HEK293 (cell line): Measurements from ENCODE around the gene TIGD1.

ENCODE experiments used
- CTCF ChIA-PET: fragments of 350-600 bp; formaldehyde crosslinking; extraction: SDS; loops from one replicate; lab custom pipeline; 2021; ENCODE audit warnings: antibody characterized with exemption; lab: Yijun Ruan, JAX
- POLR2A ChIA-PET: fragments of 300-600 bp; formaldehyde crosslinking; extraction: SDS; loops from one replicate; lab custom pipeline; 2020; ENCODE audit warnings: antibody characterized with exemption, inconsistent platforms; lab: Yijun Ruan, JAX
- H3K27ac ChIP-seq: fragments of 200-500 bp; sonication (Bioruptor generic); 2 replicates; pipeline ENCODE4 v1.5.1; 2014; ENCODE audit warnings: low read depth, low read length, control low read depth, inconsistent platforms; ENCODE audit errors: extremely low read depth
- H3K36me3 ChIP-seq, 2 experiments: fragments of 200-500 bp in 1 of 2; sonication (Bioruptor generic) in 1 of 2; 1 replicate in 1 of 2; 2 replicates in 1 of 2; pipeline ENCODE4 v1.5.1; 2014 to 2017; ENCODE audit warnings: inconsistent platforms in 2 of 2, low read length in 2 of 2; ENCODE audit not compliant: control insufficient read depth in 2 of 2, insufficient read depth in 1 of 2
- H3K4me1 ChIP-seq: fragments of 200-500 bp; sonication (Bioruptor generic); 2 replicates; pipeline ENCODE4 v1.5.1; 2014; ENCODE audit warnings: mild to moderate bottlenecking, low read length, inconsistent platforms; ENCODE audit not compliant: control insufficient read depth, insufficient read depth
- H3K4me3 ChIP-seq: 2 replicates; pipeline ENCODE4 v1.5.1; 2011; ENCODE audit warnings: low read depth, mild to moderate bottlenecking, control low read depth, low read length, moderate library complexity
- H3K9me3 ChIP-seq: fragments of 200-500 bp; sonication (Bioruptor generic); 2 replicates; pipeline ENCODE4 v1.5.1; 2014; ENCODE audit warnings: low read depth, low read length, inconsistent platforms; ENCODE audit not compliant: control insufficient read depth, insufficient read depth
- BCL11B ChIP-seq: fragments of 450-650 bp; formaldehyde crosslinking; IDR thresholded peaks from 2 replicates; pipeline ENCODE4 v1.5.1; 2016; ENCODE audit warnings: low read depth, missing biosample characterization, missing genetic modification characterization
- EGR2 ChIP-seq: fragments of 450-650 bp; formaldehyde crosslinking; IDR thresholded peaks from 2 replicates; pipeline ENCODE4 v1.5.1; 2016; ENCODE audit warnings: low read depth, missing biosample characterization, missing genetic modification characterization
- GLIS2 ChIP-seq: fragments of 450-650 bp; formaldehyde crosslinking; IDR thresholded peaks from 2 replicates; pipeline ENCODE4 v1.5.1; 2016; ENCODE audit warnings: missing biosample characterization, missing genetic modification characterization
- SALL2 ChIP-seq: fragments of 450-650 bp; formaldehyde crosslinking; IDR thresholded peaks from 2 replicates; pipeline ENCODE4 v1.5.0; 2017; ENCODE audit warnings: missing biosample characterization, mild to moderate bottlenecking, missing genetic modification characterization, borderline replicate concordance
- ZBTB6 ChIP-seq: fragments of 450-650 bp; formaldehyde crosslinking; IDR thresholded peaks from 2 replicates; pipeline ENCODE4 v1.5.1; 2017; ENCODE audit warnings: missing biosample characterization, missing genetic modification characterization
- ZEB2 ChIP-seq: fragments of 450-650 bp; formaldehyde crosslinking; IDR thresholded peaks from 2 replicates; pipeline ENCODE4 v1.5.1; 2016; ENCODE audit warnings: missing biosample characterization, missing genetic modification characterization
- ZFP3 ChIP-seq: fragments of 450-650 bp; formaldehyde crosslinking; IDR thresholded peaks from 2 replicates; pipeline ENCODE4 v1.5.1; 2016; ENCODE audit warnings: low read depth, missing biosample characterization, missing genetic modification characterization
- ZFP41 ChIP-seq: fragments of 450-650 bp; formaldehyde crosslinking; IDR thresholded peaks from 2 replicates; pipeline ENCODE4 v1.5.1; 2016; ENCODE audit warnings: missing biosample characterization, missing genetic modification characterization, borderline replicate concordance
- ZNF202 ChIP-seq: fragments of 450-650 bp; formaldehyde crosslinking; IDR thresholded peaks from 2 replicates; pipeline ENCODE4 v1.5.1; 2016; ENCODE audit warnings: missing biosample characterization, missing genetic modification characterization, borderline replicate concordance
- ZNF280C ChIP-seq: fragments of 450-650 bp; formaldehyde crosslinking; IDR thresholded peaks from 2 replicates; pipeline ENCODE4 v1.5.1; 2016; ENCODE audit warnings: missing biosample characterization, missing genetic modification characterization
- ZNF292 ChIP-seq: fragments of 450-650 bp; formaldehyde crosslinking; IDR thresholded peaks from 2 replicates; pipeline ENCODE4 v1.5.1; 2016; ENCODE audit warnings: low read depth, missing biosample characterization, missing genetic modification characterization, borderline replicate concordance
- ZNF350 ChIP-seq: fragments of 450-650 bp; formaldehyde crosslinking; IDR thresholded peaks from 2 replicates; pipeline ENCODE4 v1.5.0; 2017; ENCODE audit warnings: missing biosample characterization, mild to moderate bottlenecking, missing genetic modification characterization
- ZNF394 ChIP-seq: fragments of 450-650 bp; formaldehyde crosslinking; IDR thresholded peaks from 2 replicates; pipeline ENCODE4 v1.5.1; 2016; ENCODE audit warnings: missing biosample characterization, missing genetic modification characterization, mild to moderate bottlenecking, moderate library complexity, borderline replicate concordance
- ZNF433 ChIP-seq: fragments of 450-650 bp; formaldehyde crosslinking; IDR thresholded peaks from 2 replicates; pipeline ENCODE4 v1.5.1; 2016; ENCODE audit warnings: missing biosample characterization, missing genetic modification characterization, low read depth
- ZNF529 ChIP-seq: fragments of 450-650 bp; formaldehyde crosslinking; IDR thresholded peaks from 2 replicates; pipeline ENCODE4 v1.5.1; 2017; ENCODE audit warnings: missing genetic modification characterization, missing biosample characterization; ENCODE audit not compliant: insufficient replicate concordance
- ZNF624 ChIP-seq: fragments of 450-650 bp; formaldehyde crosslinking; IDR thresholded peaks from 2 replicates; pipeline ENCODE4 v1.5.1; 2017; ENCODE audit warnings: missing biosample characterization, missing genetic modification characterization
- ZNF654 ChIP-seq: fragments of 450-650 bp; formaldehyde crosslinking; IDR thresholded peaks from 2 replicates; pipeline ENCODE4 v1.5.1; 2016; ENCODE audit warnings: low read depth, missing biosample characterization, missing genetic modification characterization
- ZNF830 ChIP-seq: fragments of 450-650 bp; IDR thresholded peaks from 2 replicates; pipeline ENCODE4 v1.5.0; 2018; ENCODE audit warnings: missing biosample characterization, missing genetic modification characterization, low read depth, mild to moderate bottlenecking, moderate library complexity
- ZSCAN23 ChIP-seq: fragments of 450-650 bp; formaldehyde crosslinking; IDR thresholded peaks from 2 replicates; pipeline ENCODE4 v1.5.1; 2016; ENCODE audit warnings: missing biosample characterization, missing genetic modification characterization
- ZSCAN5A ChIP-seq: fragments of 450-650 bp; formaldehyde crosslinking; IDR thresholded peaks from 2 replicates; pipeline ENCODE4 v1.5.1; 2016; ENCODE audit warnings: missing biosample characterization, missing genetic modification characterization
- TF ChIP-seq, protein P1 (sequence below): fragments of 450-650 bp; formaldehyde crosslinking; IDR thresholded peaks from 2 replicates; pipeline ENCODE4 v1.5.1; 2016; ENCODE audit warnings: missing biosample characterization, missing genetic modification characterization
- TF ChIP-seq, protein P2 (sequence below): fragments of 450-650 bp; formaldehyde crosslinking; IDR thresholded peaks from 2 replicates; pipeline ENCODE4 v1.5.1; 2016; ENCODE audit warnings: missing biosample characterization, missing genetic modification characterization

TIGD1 gene

DNA sequence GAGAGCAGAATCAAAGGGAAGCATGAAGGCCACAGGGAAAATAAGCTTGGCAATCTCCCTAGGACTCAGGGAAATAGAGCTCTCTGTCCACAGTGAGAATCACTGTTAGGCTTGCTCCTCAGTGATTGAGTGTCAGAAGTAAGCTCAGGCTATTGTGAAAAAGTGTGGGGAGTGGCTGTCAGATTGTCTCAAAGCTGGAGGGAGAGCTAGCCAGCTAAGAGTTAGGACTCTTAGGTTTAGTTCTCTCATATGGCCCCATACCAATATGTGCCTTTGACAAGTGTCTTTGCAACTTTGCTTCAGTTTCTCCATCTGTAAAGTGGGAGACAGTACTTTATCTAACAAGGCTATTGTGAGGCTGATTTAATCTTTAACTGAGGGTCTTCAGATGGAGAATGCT is 17.4 kb upstream of the TIGD1 start:
- POLR2A ChIA-PET, result interaction anchor here (1.4 kb wide), 1 partner anchor 17 kb away, joined by 3 read pairs; the partner anchor contains the start of genes EIF4E2 and TIGD1
- Histone ChIP-seq H3K36me3 (peaks cover 22 to 96% of the 10 kb centered on the region in 2 experiments), H3K4me1 (0 out of 2 replicates have a peak, but pooled peaks cover 2% of the 10 kb centered on the region), H3K27ac (no peak overlapping the region), H3K9me3 (no peaks in the 10 kb centered on the region), H3K4me3 (no peak overlapping the region)
- CTCF ChIA-PET, result interaction anchor here (0.7 to 0.9 kb wide), 2 partner anchors 11 to 893 kb away, joined by 3 read pairs; no protein-coding TSS in a partner anchor
- no peak for TF ChIP-seq ZNF654 (tag by site-specific recombination)
- TF ChIP-seq ZEB2, result no peak
- no peak for TF ChIP-seq ZFP3
- TF ChIP-seq SALL2 (tag by site-specific recombination), result no peak
- no peak for TF ChIP-seq ZNF830 (tag by site-specific recombination)
- TF ChIP-seq ZNF529 (tag by site-specific recombination), result no peak
- no peak for TF ChIP-seq ZNF350 (tag by site-specific recombination)
- TF ChIP-seq ZBTB6 (tag by site-specific recombination), result no peak
- TF ChIP-seq, protein P1, sequence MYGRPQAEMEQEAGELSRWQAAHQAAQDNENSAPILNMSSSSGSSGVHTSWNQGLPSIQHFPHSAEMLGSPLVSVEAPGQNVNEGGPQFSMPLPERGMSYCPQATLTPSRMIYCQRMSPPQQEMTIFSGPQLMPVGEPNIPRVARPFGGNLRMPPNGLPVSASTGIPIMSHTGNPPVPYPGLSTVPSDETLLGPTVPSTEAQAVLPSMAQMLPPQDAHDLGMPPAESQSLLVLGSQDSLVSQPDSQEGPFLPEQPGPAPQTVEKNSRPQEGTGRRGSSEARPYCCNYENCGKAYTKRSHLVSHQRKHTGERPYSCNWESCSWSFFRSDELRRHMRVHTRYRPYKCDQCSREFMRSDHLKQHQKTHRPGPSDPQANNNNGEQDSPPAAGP (tag by site-specific recombination), result no peak
- no peak for TF ChIP-seq ZNF280C (tag by site-specific recombination)
- TF ChIP-seq ZFP41 (tag by site-specific recombination), result no peak
- TF ChIP-seq ZNF202, result no peak
- no peak for TF ChIP-seq ZNF433 (tag by site-specific recombination)
- no peak for TF ChIP-seq GLIS2 (tag by site-specific recombination)
- TF ChIP-seq ZNF624 (tag by site-specific recombination), result no peak
- TF ChIP-seq EGR2 (tag by site-specific recombination), result no peak
- TF ChIP-seq, protein P2, sequence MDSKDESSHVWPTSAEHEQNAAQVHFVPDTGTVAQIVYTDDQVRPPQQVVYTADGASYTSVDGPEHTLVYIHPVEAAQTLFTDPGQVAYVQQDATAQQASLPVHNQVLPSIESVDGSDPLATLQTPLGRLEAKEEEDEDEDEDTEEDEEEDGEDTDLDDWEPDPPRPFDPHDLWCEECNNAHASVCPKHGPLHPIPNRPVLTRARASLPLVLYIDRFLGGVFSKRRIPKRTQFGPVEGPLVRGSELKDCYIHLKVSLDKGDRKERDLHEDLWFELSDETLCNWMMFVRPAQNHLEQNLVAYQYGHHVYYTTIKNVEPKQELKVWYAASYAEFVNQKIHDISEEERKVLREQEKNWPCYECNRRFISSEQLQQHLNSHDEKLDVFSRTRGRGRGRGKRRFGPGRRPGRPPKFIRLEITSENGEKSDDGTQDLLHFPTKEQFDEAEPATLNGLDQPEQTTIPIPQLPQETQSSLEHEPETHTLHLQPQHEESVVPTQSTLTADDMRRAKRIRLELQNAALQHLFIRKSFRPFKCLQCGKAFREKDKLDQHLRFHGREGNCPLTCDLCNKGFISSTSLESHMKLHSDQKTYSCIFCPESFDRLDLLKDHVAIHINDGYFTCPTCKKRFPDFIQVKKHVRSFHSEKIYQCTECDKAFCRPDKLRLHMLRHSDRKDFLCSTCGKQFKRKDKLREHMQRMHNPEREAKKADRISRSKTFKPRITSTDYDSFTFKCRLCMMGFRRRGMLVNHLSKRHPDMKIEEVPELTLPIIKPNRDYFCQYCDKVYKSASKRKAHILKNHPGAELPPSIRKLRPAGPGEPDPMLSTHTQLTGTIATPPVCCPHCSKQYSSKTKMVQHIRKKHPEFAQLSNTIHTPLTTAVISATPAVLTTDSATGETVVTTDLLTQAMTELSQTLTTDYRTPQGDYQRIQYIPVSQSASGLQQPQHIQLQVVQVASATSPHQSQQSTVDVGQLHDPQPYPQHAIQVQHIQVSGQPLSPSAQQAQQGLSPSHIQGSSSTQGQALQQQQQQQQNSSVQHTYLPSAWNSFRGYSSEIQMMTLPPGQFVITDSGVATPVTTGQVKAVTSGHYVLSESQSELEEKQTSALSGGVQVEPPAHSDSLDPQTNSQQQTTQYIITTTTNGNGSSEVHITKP (tag by site-specific recombination), result no peak

GRCh38 chr2:232563580-232563979 is 13.2 kb upstream of the TIGD1 start:
- H3K36me3 ChIP-seq, result peaks cover 38 to 94% of the 10 kb centered on the region in 2 experiments
- POLR2A ChIA-PET, result interaction anchor here (2.1 kb wide), 1 partner anchor 13 kb away, joined by 9 read pairs; the partner anchor contains the start of genes EIF4E2 and TIGD1
- H3K27ac ChIP-seq, result no peak overlapping the region
- no peak for TF ChIP-seq BCL11B (tag by site-specific recombination)
- TF ChIP-seq ZNF292, result no peak
- no peak for TF ChIP-seq ZNF202
- no peak for TF ChIP-seq ZNF394
- TF ChIP-seq ZSCAN5A (tag by site-specific recombination), result no peak
- TF ChIP-seq ZSCAN23 (tag by site-specific recombination), result no peak

More at GRCh38 chr2:232563580-232563979, 13.2 kb upstream of the TIGD1 start:
- Histone ChIP-seq H3K4me3 (no peak overlapping the region), H3K4me1 (no peaks in the 10 kb centered on the region), H3K9me3 (no peaks in the 10 kb centered on the region)
- CTCF ChIA-PET, result interaction anchor here (1.0 kb wide), 1 partner anchor 39 kb away, joined by 3 read pairs; no protein-coding TSS in a partner anchor
